HUES64 (cell line): Measurements from ENCODE around the gene CAMK1D.

Experiments
- H3K27ac ChIP-seq: 2 replicates; pipeline ENCODE4 v1.7.0; 2013; ENCODE audit warnings: low read depth, low read length, inconsistent platforms
- H3K27me3 ChIP-seq: 2 replicates; pipeline ENCODE4 v1.6.1; 2013; ENCODE audit warnings: mild to moderate bottlenecking, low read length; ENCODE audit not compliant: insufficient read depth
- H3K36me3 ChIP-seq: 2 replicates; pipeline ENCODE4 v1.6.1; 2013; ENCODE audit warnings: mild to moderate bottlenecking, low read length; ENCODE audit not compliant: insufficient read depth
- H3K4me1 ChIP-seq: 2 replicates; pipeline ENCODE4 v1.6.1; 2013; ENCODE audit warnings: mild to moderate bottlenecking, low read length, moderate library complexity; ENCODE audit not compliant: insufficient read depth
- H3K4me3 ChIP-seq: 2 replicates; pipeline ENCODE4 v1.5.1; 2013; ENCODE audit warnings: mild to moderate bottlenecking, low read length, moderate library complexity
- H3K9ac ChIP-seq: 2 replicates; pipeline ENCODE4 v1.6.1; 2013; ENCODE audit warnings: mild to moderate bottlenecking, low read depth, low read length
- H3K9me3 ChIP-seq: 2 replicates; pipeline ENCODE4 v1.6.1; 2013; ENCODE audit warnings: low read depth, low read length; ENCODE audit not compliant: insufficient read depth
- WGBS: fragments of 150-250, 120-280 bp; methylation state at CpG from one replicate; pipeline ENCODE4 v1.1.7; 2013; ENCODE audit warnings: missing lambda C conversion rate; 5-methylcytosine and 5-hydroxymethylcytosine counted together

CAMK1D gene

DNA sequence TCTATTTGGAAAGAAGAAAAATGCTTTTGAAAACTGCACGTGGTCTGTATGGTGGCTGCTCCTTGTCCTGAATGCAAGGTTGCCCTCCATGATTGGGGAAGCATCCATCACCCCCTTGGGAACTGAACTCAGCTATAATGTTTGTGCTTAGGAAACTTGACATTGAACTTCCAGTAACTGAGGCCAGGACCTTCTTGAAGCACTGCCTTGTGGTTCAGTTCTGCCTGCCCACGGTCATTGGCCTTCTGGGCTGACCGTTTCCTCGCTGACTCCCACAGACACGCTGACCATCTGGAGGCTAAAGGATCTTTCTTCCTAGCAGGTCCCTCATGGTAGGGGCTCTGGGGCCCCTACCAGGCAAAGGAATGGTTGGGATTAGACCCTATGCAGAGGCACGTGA is 247.8 kb downstream of the CAMK1D start:
- Histone ChIP-seq H3K4me1 (no peaks in the 10 kb centered on the region), H3K9ac (no peak overlapping the region), H3K36me3 (no peaks in the 10 kb centered on the region), H3K27me3 (no peaks in the 10 kb centered on the region), H3K9me3 (0 out of 2 replicates have a peak, but pooled peaks cover 7% of the 10 kb centered on the region), H3K4me3 (no peak overlapping the region), H3K27ac (no peak overlapping the region)
- WGBS: 95% methylated on average over 6 of the region's 6 CpGs

DNA sequence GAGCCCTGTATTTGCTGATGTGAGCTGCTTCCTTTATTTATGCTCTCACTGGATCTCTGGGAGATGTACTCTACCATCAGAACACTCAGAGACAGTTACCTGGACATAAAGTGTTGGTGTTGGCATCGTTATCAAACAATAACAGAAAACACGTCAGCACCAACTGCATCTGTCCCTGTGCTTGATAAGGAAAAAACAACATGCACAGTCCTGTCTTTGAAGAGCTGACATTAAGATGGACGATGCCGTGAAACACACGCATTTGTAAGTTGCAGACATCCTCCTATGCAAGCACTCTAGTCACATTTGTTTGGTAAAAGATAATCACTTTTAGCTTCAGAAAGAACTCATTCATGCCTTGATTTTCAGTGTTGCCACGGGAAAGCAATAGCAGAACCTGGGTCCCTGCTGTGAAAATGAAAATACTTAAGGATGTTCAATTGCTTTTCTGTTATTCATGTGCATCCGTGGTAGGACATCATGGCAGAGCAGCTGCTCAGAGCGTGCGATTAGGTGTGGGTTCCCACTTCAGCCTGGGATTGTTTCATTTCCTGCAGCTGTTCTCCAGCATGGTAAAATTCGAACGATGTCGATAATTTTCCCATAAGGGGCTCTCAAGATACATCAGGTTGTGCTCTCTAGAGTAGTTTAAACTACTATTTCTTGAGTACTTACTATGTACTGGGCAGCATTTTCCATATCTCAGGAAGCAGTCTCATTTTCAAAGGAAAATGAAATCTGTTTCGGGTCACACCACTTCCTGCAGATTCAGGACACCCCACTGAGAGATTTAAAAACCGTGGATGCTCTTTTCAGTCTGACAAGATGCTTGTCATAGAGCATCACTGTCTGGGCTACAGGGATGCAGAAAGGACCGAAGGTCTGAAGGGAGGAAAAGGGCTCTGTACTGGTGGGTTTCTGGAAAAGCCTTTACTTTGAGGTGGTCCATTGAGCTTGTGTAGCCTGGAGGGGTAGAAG is 248.7 kb downstream of the CAMK1D start:
- H3K27ac ChIP-seq: no peak overlapping the region
- 91% methylated on average over 15 of the region's 15 CpGs for WGBS
- H3K9ac ChIP-seq: no peak overlapping the region
- H3K4me3 ChIP-seq: no peak overlapping the region
- H3K36me3 ChIP-seq: no peaks in the 10 kb centered on the region
- 0 out of 2 replicates have a peak, but pooled peaks cover 7% of the 10 kb centered on the region for H3K9me3 ChIP-seq
- H3K27me3 ChIP-seq: no peaks in the 10 kb centered on the region
- no peaks in the 10 kb centered on the region for H3K4me1 ChIP-seq

DNA sequence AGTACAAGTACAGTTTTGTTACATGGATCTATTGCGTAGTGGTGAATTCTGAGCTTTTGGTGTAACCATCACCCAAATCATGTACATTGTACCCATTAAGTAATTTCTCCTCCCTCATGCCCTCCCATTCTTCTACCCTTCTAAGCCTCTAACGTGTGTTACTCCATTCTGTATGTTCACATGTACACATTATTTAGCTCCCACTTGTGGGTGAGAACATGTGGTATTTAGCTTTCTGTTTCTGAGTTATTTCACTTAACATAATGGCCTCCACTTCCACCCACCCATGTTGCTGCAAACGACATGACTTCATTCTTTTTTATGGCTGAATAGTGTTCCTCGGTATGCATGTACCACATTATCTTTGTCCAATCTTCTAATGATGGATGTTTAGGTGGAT is 251.3 kb downstream of the CAMK1D start:
- Histone ChIP-seq H3K9ac (no peak overlapping the region), H3K4me1 (no peaks in the 10 kb centered on the region), H3K9me3 (0 out of 2 replicates have a peak, but pooled peaks cover 7% of the 10 kb centered on the region), H3K27ac (no peak overlapping the region), H3K4me3 (no peak overlapping the region), H3K27me3 (no peaks in the 10 kb centered on the region), H3K36me3 (no peaks in the 10 kb centered on the region)
- WGBS: 85% methylated on average over 4 of the region's 4 CpGs

DNA sequence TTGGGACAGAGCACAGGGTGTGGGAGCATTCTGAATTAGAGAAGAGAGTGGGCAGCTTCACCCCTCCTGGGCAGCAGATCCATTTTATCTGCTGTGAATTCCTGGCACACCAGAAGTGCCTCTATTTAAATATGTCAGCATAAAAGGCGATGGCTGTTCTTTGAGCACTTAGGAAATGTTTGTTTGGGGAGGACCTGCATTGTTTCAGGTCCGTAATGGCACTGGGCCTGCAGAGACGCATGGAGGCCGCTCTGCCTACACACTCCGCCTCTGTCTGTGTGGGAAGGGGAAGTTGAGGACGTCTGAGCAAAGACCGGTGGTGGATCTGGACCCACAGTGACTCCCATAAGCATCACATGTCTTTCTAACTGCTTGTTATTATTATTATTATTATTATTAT is 253.2 kb downstream of the CAMK1D start:
- Histone ChIP-seq H3K27ac (no peak overlapping the region), H3K9me3 (0 out of 2 replicates have a peak, but pooled peaks cover 3% of the 10 kb centered on the region), H3K9ac (no peak overlapping the region), H3K36me3 (no peaks in the 10 kb centered on the region), H3K4me3 (no peak overlapping the region), H3K4me1 (no peaks in the 10 kb centered on the region), H3K27me3 (no peaks in the 10 kb centered on the region)
- 83% methylated on average over 5 of the region's 7 CpGs for WGBS

DNA sequence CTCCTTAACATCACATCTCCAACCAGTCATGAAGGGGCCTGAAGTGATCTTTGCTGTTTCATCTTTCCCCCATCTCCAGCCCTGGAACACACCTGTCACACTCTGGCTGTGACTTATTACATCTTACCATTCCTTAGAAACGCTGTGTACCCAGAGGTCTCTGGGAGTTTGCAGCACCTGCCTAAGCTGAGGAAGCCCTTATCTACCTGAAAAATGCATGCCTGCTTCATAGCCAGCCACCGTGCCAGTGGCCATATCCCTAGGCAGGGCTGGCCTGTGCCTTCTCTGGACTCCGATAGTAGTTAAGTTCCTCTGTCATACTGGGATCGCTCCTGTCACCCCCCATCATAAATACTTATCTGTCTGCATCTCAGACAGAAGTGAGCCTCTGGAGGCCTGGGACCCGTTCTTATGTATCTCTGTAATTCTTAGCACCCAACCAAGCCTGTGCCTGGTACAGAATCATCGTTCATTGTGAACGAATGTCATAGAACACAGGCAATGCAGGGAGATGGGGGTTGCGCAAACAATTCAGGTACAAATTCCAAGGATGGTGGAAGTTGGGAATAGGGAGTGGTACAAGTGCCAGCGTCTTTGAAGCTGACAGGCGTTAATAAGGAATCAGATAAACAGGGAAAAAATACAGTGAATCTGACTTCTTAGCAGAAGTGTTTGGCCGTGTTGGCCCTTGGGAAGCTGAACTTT is 254.6 kb downstream of the CAMK1D start:
- H3K9ac ChIP-seq: no peak overlapping the region
- no peak overlapping the region for H3K4me3 ChIP-seq
- 0 out of 2 replicates have a peak, but pooled peaks cover 3% of the 10 kb centered on the region for H3K9me3 ChIP-seq
- H3K36me3 ChIP-seq: no peaks in the 10 kb centered on the region
- no peaks in the 10 kb centered on the region for H3K27me3 ChIP-seq
- H3K27ac ChIP-seq: no peak overlapping the region
- H3K4me1 ChIP-seq: no peaks in the 10 kb centered on the region
- WGBS: 96% methylated on average over 11 of the region's 11 CpGs

DNA sequence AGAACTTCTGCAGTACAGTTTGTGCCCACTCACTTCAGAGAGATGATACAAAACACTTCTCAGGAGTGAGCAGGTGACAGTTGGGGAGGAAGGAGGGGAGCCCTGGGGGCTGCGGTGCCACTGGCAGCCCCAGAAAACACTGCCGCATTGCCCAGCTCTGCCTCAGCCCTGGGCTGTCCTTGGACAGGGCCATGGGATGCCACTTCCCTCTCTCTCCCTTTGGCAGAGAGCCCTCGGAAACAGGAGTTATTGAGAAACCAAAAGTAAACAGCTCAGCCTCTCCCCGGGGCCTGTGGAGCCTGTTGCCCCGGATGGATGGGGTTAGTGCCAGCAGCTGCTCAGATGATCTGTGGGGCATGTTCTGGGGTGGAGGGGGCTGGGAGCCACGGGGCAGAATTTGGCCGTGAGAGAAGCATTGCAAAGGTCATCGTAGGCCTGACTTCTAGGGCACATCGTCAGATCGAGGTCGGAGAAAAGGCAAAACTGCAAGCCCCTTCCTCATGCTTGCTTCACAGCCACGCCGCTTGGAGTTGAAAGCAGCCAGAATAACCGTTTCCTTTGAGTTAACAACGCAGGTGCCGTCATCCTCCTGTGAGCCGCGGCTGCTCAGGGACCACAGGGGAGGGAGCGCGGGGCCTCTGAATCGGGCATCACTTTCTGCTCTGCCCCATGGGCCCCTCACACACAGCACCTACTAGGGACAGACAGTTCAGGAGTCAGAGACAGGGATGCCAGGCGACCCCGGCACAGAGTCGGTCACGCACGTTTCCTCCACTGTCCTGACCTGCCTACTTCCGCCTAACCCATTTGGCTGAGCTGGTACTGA is 256.4 kb downstream of the CAMK1D start:
- Histone ChIP-seq H3K36me3 (no peaks in the 10 kb centered on the region), H3K9ac (no peak overlapping the region), H3K27ac (no peak overlapping the region), H3K4me1 (no peaks in the 10 kb centered on the region), H3K9me3 (no peaks in the 10 kb centered on the region), H3K27me3 (no peaks in the 10 kb centered on the region), H3K4me3 (no peak overlapping the region)
- 90% methylated on average over 27 of the region's 27 CpGs for WGBS

DNA sequence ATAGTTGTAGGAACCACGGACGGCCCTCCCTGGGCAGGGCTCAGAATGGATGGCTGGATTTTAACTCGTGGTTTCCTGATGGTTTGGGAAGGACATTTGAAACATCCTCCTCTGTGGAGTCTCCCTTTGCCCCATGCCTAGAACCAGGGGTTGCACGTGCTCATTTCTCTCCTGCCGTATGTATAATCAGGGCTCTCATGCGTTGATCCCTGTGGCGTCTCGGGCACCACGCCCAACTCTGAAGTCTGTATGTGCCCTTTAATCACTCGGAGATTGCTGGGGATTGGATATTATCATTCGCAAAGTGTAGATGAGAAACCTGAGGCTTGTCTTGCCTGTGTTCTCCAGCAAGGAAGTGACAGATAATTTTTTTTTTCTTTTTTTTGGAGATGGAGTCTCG is 257.1 kb downstream of the CAMK1D start:
- Histone ChIP-seq H3K27me3 (no peaks in the 10 kb centered on the region), H3K27ac (no peak overlapping the region), H3K4me1 (no peaks in the 10 kb centered on the region), H3K9me3 (no peaks in the 10 kb centered on the region), H3K36me3 (no peaks in the 10 kb centered on the region), H3K4me3 (no peak overlapping the region), H3K9ac (no peak overlapping the region)
- WGBS: 94% methylated on average over 12 of the region's 12 CpGs

DNA sequence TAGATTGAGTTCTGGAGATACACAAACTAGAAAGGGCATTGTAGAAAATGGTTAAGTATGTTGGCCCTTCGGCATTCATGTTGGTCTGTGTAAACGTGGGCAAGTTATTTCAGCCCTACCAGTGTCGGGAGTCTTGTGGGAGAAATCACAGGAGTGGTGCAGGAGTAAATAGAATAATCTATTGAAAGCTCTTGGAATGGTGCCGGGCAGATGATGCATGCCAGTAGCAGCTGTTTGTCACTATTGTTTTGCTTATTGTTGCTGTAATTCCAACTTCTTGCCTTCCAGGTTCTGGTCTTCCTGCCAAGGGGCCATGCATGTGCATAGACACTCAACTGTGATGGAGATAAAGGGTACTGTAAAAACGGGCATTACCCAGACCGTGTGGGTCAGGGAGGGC is 259.4 kb downstream of the CAMK1D start:
- Histone ChIP-seq H3K4me1 (no peaks in the 10 kb centered on the region), H3K9me3 (no peaks in the 10 kb centered on the region), H3K9ac (no peak overlapping the region), H3K27ac (no peak overlapping the region), H3K36me3 (no peaks in the 10 kb centered on the region), H3K27me3 (no peaks in the 10 kb centered on the region), H3K4me3 (no peak overlapping the region)
- WGBS: 89% methylated on average over 6 of the region's 6 CpGs

DNA sequence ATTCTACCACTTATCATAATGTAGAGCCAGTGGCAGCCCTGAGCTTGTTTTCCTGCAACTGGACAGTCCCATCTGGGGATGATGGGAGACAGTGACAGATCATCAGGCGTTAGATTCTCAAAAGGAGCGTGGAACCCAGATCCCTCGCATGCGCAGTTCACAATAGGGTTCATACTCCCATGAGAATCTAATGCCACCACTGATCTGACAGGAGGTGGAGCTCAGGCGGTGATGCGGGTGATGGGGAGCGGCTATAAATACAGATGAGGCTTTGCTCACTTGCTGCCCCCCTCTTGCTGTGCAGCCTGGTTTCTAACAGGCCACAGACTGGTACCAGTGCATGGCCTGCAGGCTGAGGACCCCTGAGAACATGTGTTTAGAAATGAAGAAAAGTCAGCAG is 260.1 kb downstream of the CAMK1D start:
- no peak overlapping the region for H3K4me3 ChIP-seq
- H3K27me3 ChIP-seq: no peaks in the 10 kb centered on the region
- no peak overlapping the region for H3K27ac ChIP-seq
- WGBS: 91% methylated on average over 7 of the region's 7 CpGs
- H3K4me1 ChIP-seq: no peaks in the 10 kb centered on the region
- H3K9me3 ChIP-seq: no peaks in the 10 kb centered on the region
- no peak overlapping the region for H3K9ac ChIP-seq
- no peaks in the 10 kb centered on the region for H3K36me3 ChIP-seq

DNA sequence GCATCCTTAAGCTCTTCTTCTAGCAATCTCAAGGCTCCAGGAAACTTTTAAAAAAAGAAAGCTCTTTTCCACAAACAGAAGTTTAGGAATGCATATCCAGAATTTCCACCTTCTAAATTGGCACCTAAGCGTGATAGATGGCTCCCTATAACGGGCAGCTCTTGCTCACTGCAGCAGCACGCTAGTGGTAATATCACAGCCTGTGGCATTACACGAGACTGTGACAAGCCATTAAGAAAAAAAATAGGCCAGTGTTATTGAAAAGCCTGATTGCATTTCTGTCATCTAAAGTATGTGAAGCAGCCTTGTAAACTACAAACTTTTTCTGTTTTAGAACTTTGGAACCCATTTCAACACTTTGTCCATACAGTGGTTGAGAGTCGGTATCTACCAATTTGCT is 263.8 kb downstream of the CAMK1D start:
- Histone ChIP-seq H3K4me1 (no peaks in the 10 kb centered on the region), H3K27me3 (no peaks in the 10 kb centered on the region), H3K27ac (no peak overlapping the region), H3K4me3 (no peak overlapping the region), H3K36me3 (no peaks in the 10 kb centered on the region), H3K9me3 (no peaks in the 10 kb centered on the region), H3K9ac (no peak overlapping the region)
- 92% methylated on average over 5 of the region's 5 CpGs for WGBS
